HepG2 (cell line): ENCODE results near the gene SLC13A3. TPM values are rescaled to one million over a fixed set of nuclear protein-coding genes. Genes with fewer than 3 reads are reported as not detected.

Source experiments
- ATF4 ChIP-seq, 2 experiments: fragments of 450-650 bp in 1 of 2; sonication (generic) in 1 of 2; formaldehyde crosslinking; IDR thresholded peaks; 2 replicates each; pipeline versions ENCODE4 v1.5.0 to v1.8.0; 2020 to 2022; ENCODE audit warnings: mild to moderate bottlenecking in 1 of 2, missing genetic modification reagents in 1 of 2
- ATF7-NPFF ChIP-seq: sonication (generic); formaldehyde crosslinking; IDR thresholded peaks from 2 replicates; pipeline ENCODE4 v1.8.1; 2023; ENCODE audit warnings: mild to moderate bottlenecking, low read depth, missing genetic modification reagents, moderate library complexity
- ETV5 ChIP-seq: IDR thresholded peaks from 2 replicates; pipeline ENCODE4 v1.6.1; 2018; ENCODE audit warnings: missing biosample characterization, missing genetic modification reagents, inconsistent platforms, borderline replicate concordance
- GATAD2A ChIP-seq: IDR thresholded peaks from 2 replicates; pipeline ENCODE4 v1.6.1; 2016
- HDAC2 ChIP-seq: sonication (generic); formaldehyde crosslinking; IDR thresholded peaks from 2 replicates; pipeline ENCODE4 v1.4.0; 2020; ENCODE audit warnings: missing genetic modification reagents
- IKZF4 ChIP-seq: sonication (generic); formaldehyde crosslinking; IDR thresholded peaks from 2 replicates; pipeline ENCODE4 v1.5.1; 2020; ENCODE audit warnings: borderline replicate concordance, mild to moderate bottlenecking, low read depth, missing genetic modification reagents; ENCODE audit errors: not compliant biosample characterization
- NFYC ChIP-seq: IDR thresholded peaks from 2 replicates; pipeline ENCODE4 v1.6.1; 2016; ENCODE audit warnings: missing genetic modification reagents, missing compliant biosample characterization
- RXRA ChIP-seq: sonication (generic); formaldehyde crosslinking; IDR thresholded peaks from 2 replicates; pipeline ENCODE4 v1.5.1; 2020; ENCODE audit warnings: missing genetic modification reagents
- RXRB ChIP-seq: IDR thresholded peaks from 2 replicates; pipeline ENCODE4 v1.6.1; 2016; ENCODE audit warnings: borderline replicate concordance, missing genetic modification reagents, missing compliant biosample characterization
- SOX5 ChIP-seq: IDR thresholded peaks from 2 replicates; pipeline ENCODE4 v1.6.1; 2016; ENCODE audit warnings: borderline replicate concordance
- SOX6 ChIP-seq, 2 experiments: fragments of 450-650 bp in 1 of 2; sonication (generic) in 1 of 2; formaldehyde crosslinking in 1 of 2; IDR thresholded peaks; 2 replicates each; pipeline versions ENCODE4 v1.4.0 to v1.6.1; 2017 to 2020; ENCODE audit warnings: antibody characterized with exemption in 1 of 2, mild to moderate bottlenecking in 1 of 2, missing genetic modification reagents in 1 of 2
- SRSF4 ChIP-seq: fragments of 200-400 bp; formaldehyde crosslinking; IDR thresholded peaks from one replicate; pipeline ENCODE4 v1.6.1; 2018; ENCODE audit warnings: mild to moderate bottlenecking, low read depth, low read length, moderate library complexity; ENCODE audit not compliant: poor library complexity, severe bottlenecking
- TEAD3 ChIP-seq: optimal IDR thresholded peaks from 2 replicates; pipeline ENCODE3; 2016; ENCODE audit warnings: borderline replicate concordance
- XRCC5 ChIP-seq: fragments of 200-400 bp; formaldehyde crosslinking; optimal IDR thresholded peaks from 2 replicates; pipeline ENCODE3; 2017; ENCODE audit warnings: mild to moderate bottlenecking, low read length
- ZFP91 ChIP-seq: sonication (generic); formaldehyde crosslinking; IDR thresholded peaks from 2 replicates; pipeline ENCODE4 v1.9.0; 2022; ENCODE audit warnings: missing genetic modification reagents, mild to moderate bottlenecking, borderline replicate concordance
- polyA plus RNA-seq, 8 experiments: library from polyadenylated mRNA; depleted of rRNA in 3 of 8; stranded (reverse) in 7 of 8; unstranded in 1 of 8; fragments of >200 nt; fragmentation: Illumina TruSeq in 4 of 8; extraction: Trizol in 4 of 8; gene quantifications; 2 replicates each; pipeline versions ENCODE4 v1.2.1 to v1.2.3, GENCODE V29; 2011 to 2016; ENCODE audit warnings: low read depth in 4 of 8, missing spikeins in 1 of 8, mixed read lengths in 1 of 8; ENCODE audit not compliant: insufficient read depth in 1 of 8
- total RNA-seq, 5 experiments: library from RNA; depleted of rRNA; stranded (reverse); fragments of >200 nt; fragmentation: Illumina TruSeq; extraction: Trizol; gene quantifications; 2 replicates each; pipeline ENCODE4 v1.2.3, GENCODE V29; 2016; ENCODE audit warnings: low read depth in 1 of 5
- TF ChIP-seq, protein P1 (sequence below): sonication (generic); formaldehyde crosslinking; conservative IDR thresholded peaks from 2 replicates; pipeline ENCODE4 v1.8.0; 2022; ENCODE audit warnings: missing genetic modification reagents
- TF ChIP-seq, protein P2 (sequence below), 2 experiments: sonication (generic) in 1 of 2; formaldehyde crosslinking in 1 of 2; IDR thresholded peaks; 2 replicates each; pipeline versions ENCODE4 v1.4.0 to v1.6.1; 2018 to 2020; ENCODE audit warnings: missing genetic modification reagents in 2 of 2, borderline replicate concordance in 1 of 2, low read depth in 1 of 2, mild to moderate bottlenecking in 1 of 2, missing biosample characterization in 1 of 2
- TF ChIP-seq, protein P3 (sequence below): sonication (generic); formaldehyde crosslinking; IDR thresholded peaks from 2 replicates; pipeline ENCODE4 v1.5.0; 2020; ENCODE audit warnings: mild to moderate bottlenecking, missing genetic modification reagents
- TF ChIP-seq, protein P4 (sequence below): IDR thresholded peaks from 2 replicates; pipeline ENCODE4 v1.6.1; 2012; ENCODE audit warnings: inconsistent platforms

Gene SLC13A3
- total and polyA plus RNA-seq, 2 of the 13 experiments (the other 11 are each of a cell fraction or from before 2014, with no cell fraction given): 66.5 to 76.0 TPM

DNA sequence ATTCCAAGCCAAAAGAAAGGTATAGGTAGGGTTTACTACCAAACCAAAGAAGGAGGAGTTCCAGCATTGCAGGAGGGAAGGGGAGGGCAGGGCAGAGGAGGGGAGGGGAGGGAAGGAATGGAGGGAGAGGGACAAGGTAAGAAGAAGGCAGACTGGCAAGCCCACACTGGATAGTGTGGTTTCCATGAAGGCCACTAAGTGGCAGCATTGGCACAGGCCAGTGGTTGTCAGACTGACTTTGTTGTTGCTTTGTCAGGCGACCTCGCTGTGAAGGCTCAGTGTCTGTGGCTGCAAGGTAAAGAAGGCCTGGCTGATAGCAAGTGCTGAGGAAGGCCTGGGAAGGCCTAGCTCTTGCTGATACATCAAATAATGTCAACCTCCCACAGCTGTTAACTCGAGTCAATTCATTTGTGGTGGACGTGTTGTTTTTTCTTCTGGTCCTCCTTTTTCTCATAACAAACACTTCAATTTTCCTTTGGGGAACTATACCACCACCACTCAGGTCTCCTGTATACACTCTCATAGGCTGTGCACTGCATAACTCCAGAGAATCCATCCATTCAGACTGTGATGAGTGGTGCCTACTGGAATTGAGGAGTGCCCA, 130.2 kb downstream of the SLC13A3 start (continued):
- TF ChIP-seq ZFP91 (CRISPR knock-in tag): peak; percentile 56; the same call in 1 of the 2 replicates
- TF ChIP-seq, protein P1, sequence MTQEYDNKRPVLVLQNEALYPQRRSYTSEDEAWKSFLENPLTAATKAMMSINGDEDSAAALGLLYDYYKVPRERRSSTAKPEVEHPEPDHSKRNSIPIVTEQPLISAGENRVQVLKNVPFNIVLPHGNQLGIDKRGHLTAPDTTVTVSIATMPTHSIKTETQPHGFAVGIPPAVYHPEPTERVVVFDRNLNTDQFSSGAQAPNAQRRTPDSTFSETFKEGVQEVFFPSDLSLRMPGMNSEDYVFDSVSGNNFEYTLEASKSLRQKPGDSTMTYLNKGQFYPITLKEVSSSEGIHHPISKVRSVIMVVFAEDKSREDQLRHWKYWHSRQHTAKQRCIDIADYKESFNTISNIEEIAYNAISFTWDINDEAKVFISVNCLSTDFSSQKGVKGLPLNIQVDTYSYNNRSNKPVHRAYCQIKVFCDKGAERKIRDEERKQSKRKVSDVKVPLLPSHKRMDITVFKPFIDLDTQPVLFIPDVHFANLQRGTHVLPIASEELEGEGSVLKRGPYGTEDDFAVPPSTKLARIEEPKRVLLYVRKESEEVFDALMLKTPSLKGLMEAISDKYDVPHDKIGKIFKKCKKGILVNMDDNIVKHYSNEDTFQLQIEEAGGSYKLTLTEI: no peak
- no peak for TF ChIP-seq NFYC (CRISPR knock-in tag)
- peak; percentile 74 for TF ChIP-seq TEAD3 (CRISPR knock-in tag)
- TF ChIP-seq SOX6 (IDR thresholded peaks at IDR 0.05): no peak
- TF ChIP-seq SOX6 (CRISPR knock-in tag; IDR thresholded peaks at IDR 0.05): peak; percentile 53
- TF ChIP-seq ATF7-NPFF (CRISPR knock-in tag): no peak
- peak; percentile 34; the same call in 1 of the 2 replicates for TF ChIP-seq RXRA
- peak; percentile 88 for TF ChIP-seq XRCC5
- TF ChIP-seq, protein P2, sequence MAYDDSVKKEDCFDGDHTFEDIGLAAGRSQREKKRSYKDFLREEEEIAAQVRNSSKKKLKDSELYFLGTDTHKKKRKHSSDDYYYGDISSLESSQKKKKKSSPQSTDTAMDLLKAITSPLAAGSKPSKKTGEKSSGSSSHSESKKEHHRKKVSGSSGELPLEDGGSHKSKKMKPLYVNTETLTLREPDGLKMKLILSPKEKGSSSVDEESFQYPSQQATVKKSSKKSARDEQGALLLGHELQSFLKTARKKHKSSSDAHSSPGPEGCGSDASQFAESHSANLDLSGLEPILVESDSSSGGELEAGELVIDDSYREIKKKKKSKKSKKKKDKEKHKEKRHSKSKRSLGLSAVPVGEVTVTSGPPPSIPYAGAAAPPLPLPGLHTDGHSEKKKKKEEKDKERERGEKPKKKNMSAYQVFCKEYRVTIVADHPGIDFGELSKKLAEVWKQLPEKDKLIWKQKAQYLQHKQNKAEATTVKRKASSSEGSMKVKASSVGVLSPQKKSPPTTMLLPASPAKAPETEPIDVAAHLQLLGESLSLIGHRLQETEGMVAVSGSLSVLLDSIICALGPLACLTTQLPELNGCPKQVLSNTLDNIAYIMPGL (CRISPR knock-in tag; IDR thresholded peaks at IDR 0.05; ENCODE audit: borderline replicate concordance in 1 of 2, low read depth in 1 of 2): peak in 1 of 2 experiments; percentile 83; a peak in 2 of 4 replicates
- TF ChIP-seq, protein P3, sequence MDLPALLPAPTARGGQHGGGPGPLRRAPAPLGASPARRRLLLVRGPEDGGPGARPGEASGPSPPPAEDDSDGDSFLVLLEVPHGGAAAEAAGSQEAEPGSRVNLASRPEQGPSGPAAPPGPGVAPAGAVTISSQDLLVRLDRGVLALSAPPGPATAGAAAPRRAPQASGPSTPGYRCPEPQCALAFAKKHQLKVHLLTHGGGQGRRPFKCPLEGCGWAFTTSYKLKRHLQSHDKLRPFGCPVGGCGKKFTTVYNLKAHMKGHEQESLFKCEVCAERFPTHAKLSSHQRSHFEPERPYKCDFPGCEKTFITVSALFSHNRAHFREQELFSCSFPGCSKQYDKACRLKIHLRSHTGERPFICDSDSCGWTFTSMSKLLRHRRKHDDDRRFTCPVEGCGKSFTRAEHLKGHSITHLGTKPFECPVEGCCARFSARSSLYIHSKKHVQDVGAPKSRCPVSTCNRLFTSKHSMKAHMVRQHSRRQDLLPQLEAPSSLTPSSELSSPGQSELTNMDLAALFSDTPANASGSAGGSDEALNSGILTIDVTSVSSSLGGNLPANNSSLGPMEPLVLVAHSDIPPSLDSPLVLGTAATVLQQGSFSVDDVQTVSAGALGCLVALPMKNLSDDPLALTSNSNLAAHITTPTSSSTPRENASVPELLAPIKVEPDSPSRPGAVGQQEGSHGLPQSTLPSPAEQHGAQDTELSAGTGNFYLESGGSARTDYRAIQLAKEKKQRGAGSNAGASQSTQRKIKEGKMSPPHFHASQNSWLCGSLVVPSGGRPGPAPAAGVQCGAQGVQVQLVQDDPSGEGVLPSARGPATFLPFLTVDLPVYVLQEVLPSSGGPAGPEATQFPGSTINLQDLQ (CRISPR knock-in tag): no peak
- TF ChIP-seq, protein P4, sequence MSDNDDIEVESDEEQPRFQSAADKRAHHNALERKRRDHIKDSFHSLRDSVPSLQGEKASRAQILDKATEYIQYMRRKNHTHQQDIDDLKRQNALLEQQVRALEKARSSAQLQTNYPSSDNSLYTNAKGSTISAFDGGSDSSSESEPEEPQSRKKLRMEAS: peak; percentile 60; the same call in 1 of the 2 replicates
- no peak for TF ChIP-seq IKZF4
- TF ChIP-seq ATF4 (CRISPR knock-in tag; IDR thresholded peaks at IDR 0.05): no peak
- peak; percentile 59; the same call in 1 of the 2 replicates for TF ChIP-seq SOX5
- 0 out of 2 replicates have a peak, but pooled peaks have one; percentile 50 for TF ChIP-seq HDAC2
- TF ChIP-seq ETV5 (CRISPR knock-in tag): 0 out of 2 replicates have a peak, but pooled peaks have one; percentile 31
- TF ChIP-seq RXRB (CRISPR knock-in tag): peak; percentile 59; the same call in 1 of the 2 replicates
- peak; percentile 64; the same call in 1 of the 2 replicates for TF ChIP-seq GATAD2A (CRISPR knock-in tag)
- TF ChIP-seq SRSF4: no peak
